Caco-2 (cell line): ENCODE results near the gene CEP63. TPM values are rescaled to one million over a fixed set of nuclear protein-coding genes. Genes with fewer than 3 reads are reported as not detected.

Experiments used
- BruUV-seq: library from RNA; stranded (reverse); fragments of 400-500 nt; replicated peaks from 2 replicates; lab custom pipeline; 2021; lab: Mats Ljungman, UMichigan
- CTCF ChIA-PET: fragments of 300-600 bp; sonication (Branson Sonifier 250); formaldehyde crosslinking; loops from one replicate; lab custom pipeline; 2022; ENCODE audit warnings: antibody characterized with exemption; lab: Charles Lee
- POLR2A ChIA-PET: fragments of 300-600 bp; sonication (Branson Sonifier 250); formaldehyde crosslinking; loops from one replicate; lab custom pipeline; 2022; ENCODE audit warnings: antibody characterized with exemption; lab: Charles Lee
- DNase-seq, 2 experiments: peaks; one replicate each; pipeline versions ENCODE4 v3.0.0 to v3.0.0-alpha.2; 2020 to 2022
- H3K27me3 ChIP-seq: replicated peaks from 2 replicates; pipeline ENCODE4 v1.6.0; 2011; ENCODE audit warnings: low read length; ENCODE audit not compliant: control insufficient read depth, insufficient read depth
- H3K36me3 ChIP-seq: 2 replicates; pipeline ENCODE4 v1.5.1; 2011; ENCODE audit warnings: low read length; ENCODE audit not compliant: control insufficient read depth, insufficient read depth
- H3K4me1 ChIP-seq: fragments of 250-450 bp; sonication (Bioruptor Pico); 2 replicates; pipeline ENCODE4 v1.5.1; 2020; ENCODE audit warnings: mild to moderate bottlenecking
- H3K4me3 ChIP-seq: 2 replicates; pipeline ENCODE4 v1.5.1; 2011; ENCODE audit warnings: low read depth, mild to moderate bottlenecking, control low read depth, low read length
- H3K9me3 ChIP-seq: fragments of 250-450 bp; sonication (Bioruptor Pico); 2 replicates; pipeline ENCODE4 v1.5.1; 2020; ENCODE audit warnings: mild to moderate bottlenecking, moderate library complexity
- H3K27ac Mint-ChIP-seq: one replicate; pipeline ENCODE4 v1.8.0; 2022; ENCODE audit warnings: mixed read lengths; ENCODE audit not compliant: unreplicated experiment
- H3K27me3 Mint-ChIP-seq: one replicate; pipeline ENCODE4 v1.8.0; 2022; ENCODE audit warnings: mixed read lengths; ENCODE audit not compliant: insufficient read depth, unreplicated experiment
- H3K36me3 Mint-ChIP-seq: one replicate; pipeline ENCODE4 v1.8.0; 2022; ENCODE audit warnings: mild to moderate bottlenecking, mixed read lengths; ENCODE audit not compliant: insufficient read depth, unreplicated experiment
- H3K4me1 Mint-ChIP-seq: one replicate; pipeline ENCODE4 v1.8.0; 2022; ENCODE audit warnings: low read depth, mixed read lengths; ENCODE audit not compliant: unreplicated experiment
- H3K4me3 Mint-ChIP-seq: one replicate; pipeline ENCODE4 v1.8.0; 2022; ENCODE audit warnings: mild to moderate bottlenecking, moderate library complexity, mixed read lengths; ENCODE audit not compliant: unreplicated experiment
- H3K9me3 Mint-ChIP-seq: one replicate; pipeline ENCODE4 v1.8.0; 2022; ENCODE audit warnings: mixed read lengths; ENCODE audit not compliant: unreplicated experiment
- intact Hi-C: fragments of 100-400 bp; cut with micrococcal nuclease; formaldehyde crosslinking; loops from one replicate; pipeline ENCODE4 v1.10.0; 2022; ENCODE audit not compliant: unreplicated experiment
- total RNA-seq: library from RNA; stranded (reverse); gene quantifications from 2 replicates; pipeline ENCODE4 v1.2.3, GENCODE V29; 2022
- TF ChIP-seq, protein P1 (sequence below), 2 experiments: fragments of 200-600 bp in 1 of 2; IDR thresholded peaks; 1 replicate in 1 of 2; 2 replicates in 1 of 2; pipeline versions ENCODE4 v1.5.1 to v1.8.0; 2011 to 2022; ENCODE audit warnings: antibody characterized with exemption in 1 of 2, control low read depth in 1 of 2, inconsistent platforms in 1 of 2, low read depth in 1 of 2, low read length in 1 of 2, mild to moderate bottlenecking in 1 of 2, moderate library complexity in 1 of 2; ENCODE audit not compliant: insufficient read depth in 1 of 2, severe bottlenecking in 1 of 2, unreplicated experiment in 1 of 2

CEP63 gene
- total RNA-seq, 1 experiment from 2014 or later: 21.9 TPM

DNA sequence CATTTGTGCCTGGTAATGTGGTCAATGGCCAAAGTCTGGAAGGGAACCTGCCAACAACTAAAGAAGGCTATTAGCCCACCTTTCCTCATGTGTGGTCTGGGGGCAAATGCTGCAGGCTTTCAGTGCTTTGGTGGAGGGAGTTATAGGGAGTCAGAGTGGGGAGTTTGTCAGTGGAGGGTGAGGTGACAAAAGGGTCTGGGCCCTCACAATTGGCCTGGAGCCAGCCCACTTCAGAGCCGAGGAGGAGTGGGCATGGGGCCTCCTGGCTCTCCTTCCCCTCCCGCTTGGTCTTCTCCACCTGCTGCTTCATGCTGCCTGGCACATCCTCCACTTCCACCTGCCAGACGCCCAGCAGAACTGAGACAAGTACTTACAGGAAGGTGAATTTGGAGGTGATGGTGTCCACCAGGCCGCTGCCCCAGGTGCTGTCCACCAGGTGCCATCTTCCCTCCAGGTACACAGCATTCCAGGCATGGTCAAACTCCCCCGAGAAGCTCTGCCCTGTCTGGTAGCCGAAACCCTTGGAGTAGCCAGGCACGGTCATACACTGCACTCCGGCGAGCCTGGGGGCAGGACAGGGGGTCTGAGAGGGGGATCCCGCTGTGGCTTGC lies 124.1 kb downstream of the CEP63 start:
- Mint-ChIP-seq H3K9me3 (no peaks in the 10 kb centered on the region), H3K36me3 (no peaks in the 10 kb centered on the region), H3K4me3 (no peak overlapping the region), H3K27me3 (peaks cover 41% of the 10 kb centered on the region), H3K4me1 (no peaks in the 10 kb centered on the region), H3K27ac (no peak overlapping the region)
- Histone ChIP-seq H3K36me3 (no peaks in the 10 kb centered on the region), H3K9me3 (no peaks in the 10 kb centered on the region), H3K4me1 (no peaks in the 10 kb centered on the region), H3K27me3 (no peaks in the 10 kb centered on the region), H3K4me3 (no peak overlapping the region)
- DNase-seq: no peak
- ChIA-PET CTCF (no interaction called here), POLR2A (no interaction called here)
- intact Hi-C loops: no loop called here
- TF ChIP-seq, protein P1, sequence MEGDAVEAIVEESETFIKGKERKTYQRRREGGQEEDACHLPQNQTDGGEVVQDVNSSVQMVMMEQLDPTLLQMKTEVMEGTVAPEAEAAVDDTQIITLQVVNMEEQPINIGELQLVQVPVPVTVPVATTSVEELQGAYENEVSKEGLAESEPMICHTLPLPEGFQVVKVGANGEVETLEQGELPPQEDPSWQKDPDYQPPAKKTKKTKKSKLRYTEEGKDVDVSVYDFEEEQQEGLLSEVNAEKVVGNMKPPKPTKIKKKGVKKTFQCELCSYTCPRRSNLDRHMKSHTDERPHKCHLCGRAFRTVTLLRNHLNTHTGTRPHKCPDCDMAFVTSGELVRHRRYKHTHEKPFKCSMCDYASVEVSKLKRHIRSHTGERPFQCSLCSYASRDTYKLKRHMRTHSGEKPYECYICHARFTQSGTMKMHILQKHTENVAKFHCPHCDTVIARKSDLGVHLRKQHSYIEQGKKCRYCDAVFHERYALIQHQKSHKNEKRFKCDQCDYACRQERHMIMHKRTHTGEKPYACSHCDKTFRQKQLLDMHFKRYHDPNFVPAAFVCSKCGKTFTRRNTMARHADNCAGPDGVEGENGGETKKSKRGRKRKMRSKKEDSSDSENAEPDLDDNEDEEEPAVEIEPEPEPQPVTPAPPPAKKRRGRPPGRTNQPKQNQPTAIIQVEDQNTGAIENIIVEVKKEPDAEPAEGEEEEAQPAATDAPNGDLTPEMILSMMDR (IDR thresholded peaks at IDR 0.05; ENCODE audit: insufficient read depth in 1 of 2, low read depth in 1 of 2, low read length in 1 of 2, severe bottlenecking in 1 of 2, unreplicated experiment in 1 of 2): no peak
- BruUV-seq: no TSS peak

DNA sequence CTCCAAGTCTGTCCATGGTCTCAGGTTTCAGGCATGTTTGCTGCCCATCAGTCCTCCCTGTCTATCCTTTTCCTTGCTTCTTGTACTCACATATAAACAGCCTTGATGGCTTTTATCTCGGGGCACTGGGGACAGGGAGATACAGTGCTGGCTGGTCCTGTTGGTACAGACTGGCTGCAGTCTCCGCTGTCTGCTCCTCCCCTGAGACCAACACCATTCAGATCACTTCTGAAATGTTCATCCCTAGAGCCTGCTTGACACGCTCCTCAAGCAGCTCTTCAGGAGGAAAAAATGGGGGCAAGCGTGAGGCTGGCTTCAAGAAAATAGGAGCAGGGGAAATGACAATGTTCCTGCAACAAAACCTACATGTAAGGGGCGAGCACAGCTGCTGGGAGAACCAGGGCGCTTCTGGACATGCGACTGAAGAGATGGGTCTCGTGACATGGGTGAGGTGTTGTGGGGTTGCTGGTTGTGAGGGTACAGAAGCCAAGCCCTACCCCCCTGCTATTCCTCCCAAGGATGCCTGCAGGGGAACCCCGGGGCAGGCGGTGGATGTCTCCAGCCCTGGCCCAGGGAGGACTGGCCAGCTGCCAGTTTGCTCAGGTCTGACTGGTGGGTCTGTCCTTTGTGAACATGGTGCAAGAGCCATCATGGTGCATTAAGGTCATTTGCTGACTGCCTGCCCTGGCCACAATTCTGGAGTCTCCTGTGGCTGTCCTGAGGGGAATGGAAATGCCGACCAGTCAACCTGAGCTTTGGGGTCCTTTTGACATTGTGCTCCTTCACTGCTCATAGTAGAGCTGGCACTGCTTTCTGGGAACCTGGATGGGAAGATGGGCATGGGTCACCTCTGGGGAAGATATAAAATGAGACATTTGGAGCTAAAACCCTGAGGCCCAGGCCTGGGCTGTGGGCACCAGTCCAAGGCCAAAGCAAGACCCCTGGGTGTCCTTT lies 124.9 kb downstream of the CEP63 start:
- H3K4me1 Mint-ChIP-seq: no peaks in the 10 kb centered on the region
- DNase-seq: no peak
- H3K4me3 Mint-ChIP-seq: no peak overlapping the region
- peaks cover 41% of the 10 kb centered on the region for H3K27me3 Mint-ChIP-seq
- no peaks in the 10 kb centered on the region for H3K4me1 ChIP-seq
- BruUV-seq: no TSS peak
- no peaks in the 10 kb centered on the region for H3K9me3 ChIP-seq
- no peak overlapping the region for H3K27ac Mint-ChIP-seq
- ChIA-PET POLR2A (interaction anchor here (0.5 kb wide), 1 partner anchor 92 kb away, joined by 3 read pairs; no protein-coding TSS in a partner anchor), CTCF (interaction anchor here (0.6 to 1.3 kb wide), 2 partner anchors 10 to 89 kb away, joined by 3 read pairs; no protein-coding TSS in a partner anchor)
- no peak overlapping the region for H3K4me3 ChIP-seq
- intact Hi-C loops: no loop called here
- no peaks in the 10 kb centered on the region for H3K9me3 Mint-ChIP-seq
- H3K36me3 ChIP-seq: no peaks in the 10 kb centered on the region
- no peaks in the 10 kb centered on the region for H3K36me3 Mint-ChIP-seq
- TF ChIP-seq, protein P1 (IDR thresholded peaks at IDR 0.05; ENCODE audit: insufficient read depth in 1 of 2, low read depth in 1 of 2, low read length in 1 of 2, severe bottlenecking in 1 of 2, unreplicated experiment in 1 of 2): no peak
- no peaks in the 10 kb centered on the region for H3K27me3 ChIP-seq

DNA sequence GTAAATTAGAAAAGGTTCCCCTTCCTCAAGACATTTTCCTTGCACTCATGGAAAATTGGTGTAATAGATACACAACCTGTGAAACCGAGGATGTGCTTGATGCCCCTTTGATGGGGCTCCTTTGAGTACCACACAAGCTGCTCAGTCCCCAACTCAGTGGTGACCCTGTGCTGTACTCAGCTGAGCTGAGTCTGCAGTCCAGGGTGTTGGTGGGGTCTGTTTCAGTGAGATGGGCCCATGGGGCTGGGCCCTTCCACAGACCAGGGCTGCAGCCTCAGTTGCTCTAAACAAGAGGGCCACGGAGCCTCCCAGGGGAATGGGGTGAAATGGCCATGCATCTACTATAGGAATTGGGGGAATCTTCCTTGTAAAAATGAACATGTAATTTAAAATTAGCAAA lies 125.7 kb downstream of the CEP63 start:
- POLR2A ChIA-PET: interaction anchor here (0.5 kb wide), 1 partner anchor 93 kb away, joined by 3 read pairs; no protein-coding TSS in a partner anchor
- H3K27me3 ChIP-seq: no peaks in the 10 kb centered on the region
- BruUV-seq: no TSS peak
- no peaks in the 10 kb centered on the region for H3K36me3 ChIP-seq
- no peak overlapping the region for H3K4me3 ChIP-seq
- TF ChIP-seq, protein P1 (IDR thresholded peaks at IDR 0.05; ENCODE audit: insufficient read depth in 1 of 2, low read depth in 1 of 2, low read length in 1 of 2, severe bottlenecking in 1 of 2, unreplicated experiment in 1 of 2): no peak
- Mint-ChIP-seq H3K27me3 (peaks cover 39% of the 10 kb centered on the region), H3K4me1 (no peaks in the 10 kb centered on the region), H3K36me3 (no peaks in the 10 kb centered on the region), H3K27ac (no peak overlapping the region), H3K4me3 (no peak overlapping the region), H3K9me3 (no peaks in the 10 kb centered on the region)
- CTCF ChIA-PET: interaction anchor here (0.6 to 1.3 kb wide), 2 partner anchors 10 to 88 kb away, joined by 3 read pairs; no protein-coding TSS in a partner anchor
- no peaks in the 10 kb centered on the region for H3K4me1 ChIP-seq
- no peak for DNase-seq
- intact Hi-C loops: no loop called here
- no peaks in the 10 kb centered on the region for H3K9me3 ChIP-seq
